GM19023 (cell line): ENCODE results near the gene OGFOD1.
"Not testable (repeated sequence)": the region's sequence is repeated elsewhere in the genome, so short reads cannot be mapped to it uniquely, and the experiment has no call there.

Experiments used
- ATAC-seq: cut with Tn5 transposase; IDR thresholded peaks from one replicate; pipeline ENCODE4 v1.9.1; 2021; ENCODE audit warnings: mild to moderate bottlenecking, moderate library complexity; ENCODE audit not compliant: unreplicated experiment

Gene OGFOD1

DNA sequence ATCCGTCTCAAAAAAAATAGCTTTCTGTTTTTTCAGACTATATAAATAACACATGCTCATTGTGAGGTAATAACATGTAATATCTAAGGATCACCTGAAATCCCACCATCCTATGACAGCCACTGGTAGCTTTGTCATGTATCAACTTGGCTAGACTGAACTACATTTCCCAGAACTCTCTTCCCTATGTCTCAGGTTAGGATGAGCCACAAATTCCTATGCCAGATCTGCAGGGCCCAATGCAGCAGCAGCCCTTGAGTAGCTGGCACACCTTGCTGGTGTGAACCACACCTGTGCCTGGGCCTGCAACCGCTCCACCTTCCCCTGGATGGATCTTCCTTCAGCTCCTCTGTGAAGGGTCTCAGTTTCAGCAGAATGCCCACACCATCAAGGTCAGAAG, 28.1 kb downstream of the OGFOD1 start:
- ATAC-seq: no peak

DNA sequence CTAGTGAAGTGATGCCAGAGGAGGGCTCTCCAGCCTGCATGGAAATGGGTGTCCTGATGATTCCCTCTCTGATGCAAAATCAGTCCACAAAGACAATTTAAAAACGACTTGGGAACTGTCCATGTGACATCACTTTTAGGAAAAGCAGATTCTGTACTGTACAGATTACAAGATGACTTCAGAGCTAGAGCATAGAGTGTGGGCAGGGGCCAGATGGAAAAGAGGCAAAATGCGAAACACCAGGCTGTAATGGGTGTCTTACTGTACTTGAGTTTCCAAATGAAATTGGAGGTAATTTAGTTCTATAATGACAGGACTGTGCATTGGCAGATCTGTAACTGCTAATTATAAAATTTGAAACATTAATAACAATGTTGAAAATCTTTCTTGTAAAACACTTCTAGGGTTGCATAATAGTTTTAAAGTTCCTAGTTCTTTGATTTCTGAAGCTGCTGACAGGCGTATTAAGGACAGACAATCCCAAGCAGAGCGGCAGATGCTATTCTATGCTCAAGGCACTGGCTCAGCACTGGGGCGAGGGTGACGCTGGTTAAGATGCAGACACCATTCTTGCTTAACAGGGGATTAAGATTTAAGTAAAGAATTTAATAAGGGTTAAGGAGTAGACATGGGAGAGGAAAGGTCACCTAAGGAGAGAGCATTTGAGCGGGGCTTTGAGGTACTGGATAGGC, 29.6 kb downstream of the OGFOD1 start:
- no peak for ATAC-seq

DNA sequence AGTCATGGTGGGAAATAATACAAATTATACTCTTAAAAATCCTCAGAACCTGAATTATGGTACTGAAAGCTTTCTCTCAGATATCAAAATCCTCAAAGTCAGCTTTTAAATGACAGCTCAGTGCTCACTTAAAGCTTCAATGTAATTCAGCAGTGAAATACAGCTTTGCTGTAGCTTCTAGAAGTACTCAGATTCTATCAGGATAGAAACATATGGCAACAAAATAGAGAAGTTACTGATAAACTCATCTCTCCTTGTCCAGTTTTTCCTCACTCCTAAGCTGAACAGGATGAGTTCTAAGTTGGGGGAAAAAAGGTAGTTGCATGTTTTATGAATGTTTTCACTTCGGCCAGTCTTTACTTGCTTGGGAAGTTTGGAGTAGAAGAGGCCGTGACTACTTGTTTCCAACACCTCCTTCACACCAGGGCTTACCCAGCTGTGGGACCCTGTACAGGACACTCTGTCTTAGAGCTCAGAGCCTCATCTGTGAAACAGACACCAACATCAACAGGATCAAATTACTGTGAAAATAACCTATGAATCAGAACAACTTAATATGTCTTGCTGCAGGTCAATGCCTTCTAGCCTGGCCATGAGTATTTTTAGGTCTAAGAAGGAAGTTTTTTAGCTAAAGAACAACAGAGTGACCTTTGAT, 30.2 kb downstream of the OGFOD1 start:
- no peak for ATAC-seq

DNA sequence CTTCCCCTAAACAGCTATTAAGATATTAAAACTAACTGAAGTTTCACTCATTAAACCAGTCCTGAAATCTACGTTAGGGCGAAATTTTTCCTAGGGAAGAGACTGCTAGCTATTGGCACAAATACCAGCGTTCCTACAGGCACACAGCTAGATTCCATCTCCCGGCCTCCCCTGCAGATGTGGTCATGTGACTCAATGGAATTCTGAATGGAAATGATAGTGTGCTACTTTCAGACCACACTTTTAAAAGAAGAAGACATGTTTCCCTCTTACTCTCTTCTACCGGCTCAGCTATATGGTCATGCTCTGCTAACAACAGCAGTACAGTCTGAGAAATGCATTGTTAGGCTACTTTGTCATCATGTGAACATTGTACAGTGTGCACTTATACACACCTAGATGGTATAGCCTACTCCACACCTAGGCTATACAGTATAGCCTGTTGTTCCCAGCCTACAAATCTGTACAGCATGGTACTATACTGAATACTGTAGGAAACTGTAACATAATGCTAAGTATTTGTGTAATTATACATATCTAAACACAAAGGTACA, 31.4 kb downstream of the OGFOD1 start:
- no peak for ATAC-seq

DNA sequence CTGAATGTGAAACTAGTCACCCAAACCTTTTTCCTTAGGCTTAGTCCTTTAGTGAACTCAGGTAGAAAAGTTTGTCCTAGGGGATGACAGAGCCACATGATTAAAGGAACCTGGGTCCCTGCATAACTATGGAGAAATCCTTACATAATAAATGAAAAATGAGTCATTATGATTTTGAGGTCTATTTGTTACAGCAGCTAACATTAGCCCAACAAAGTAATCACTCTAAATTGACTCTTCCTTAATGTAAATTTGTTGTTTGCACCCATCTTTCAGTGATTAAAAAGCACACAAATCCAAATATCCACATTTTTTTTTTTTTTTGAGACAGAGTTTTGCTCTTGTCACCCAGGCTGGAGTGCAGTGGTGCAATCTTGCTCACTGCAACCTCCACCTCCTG, 32.0 kb downstream of the OGFOD1 start:
- ATAC-seq: no peak

DNA sequence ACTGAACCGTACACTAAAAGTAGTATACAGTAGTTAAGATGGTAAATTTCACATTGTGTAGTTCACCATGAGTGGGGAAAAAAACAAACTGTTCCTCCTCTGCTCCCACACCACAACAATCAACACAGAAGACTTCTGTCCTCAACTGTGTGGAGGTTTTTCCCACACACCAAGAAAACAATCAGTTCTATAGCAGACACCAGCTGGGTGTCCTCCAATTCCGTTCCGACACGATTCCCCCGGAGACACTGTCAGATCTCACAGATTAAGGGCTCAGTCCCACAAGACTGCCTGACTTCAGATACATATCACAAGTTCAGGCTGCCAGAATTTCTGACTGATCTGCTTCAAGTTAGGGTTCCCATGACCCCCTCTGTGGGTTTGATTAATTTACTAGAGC, 36.7 kb downstream of the OGFOD1 start:
- no peak for ATAC-seq

DNA sequence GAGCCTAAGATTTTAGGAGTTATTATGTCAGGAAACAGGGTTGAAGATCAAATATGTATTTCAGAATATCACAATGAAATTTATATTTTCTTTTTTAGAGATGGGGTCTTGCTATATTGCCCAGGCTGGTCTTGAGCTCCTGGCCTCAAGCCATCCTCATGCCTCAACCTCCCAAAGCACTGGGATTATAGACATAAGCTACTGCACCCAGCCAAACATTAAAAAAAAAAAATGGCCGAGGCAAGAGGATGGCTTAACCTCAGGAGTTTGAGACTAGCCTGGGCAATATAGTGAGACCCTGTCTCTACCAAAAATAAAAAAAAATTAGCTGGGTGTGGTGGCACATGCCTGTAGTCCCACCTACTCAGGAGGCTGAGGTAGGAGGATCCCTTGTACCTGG, 37.5 kb downstream of the OGFOD1 start:
- ATAC-seq: not testable (repeated sequence)

DNA sequence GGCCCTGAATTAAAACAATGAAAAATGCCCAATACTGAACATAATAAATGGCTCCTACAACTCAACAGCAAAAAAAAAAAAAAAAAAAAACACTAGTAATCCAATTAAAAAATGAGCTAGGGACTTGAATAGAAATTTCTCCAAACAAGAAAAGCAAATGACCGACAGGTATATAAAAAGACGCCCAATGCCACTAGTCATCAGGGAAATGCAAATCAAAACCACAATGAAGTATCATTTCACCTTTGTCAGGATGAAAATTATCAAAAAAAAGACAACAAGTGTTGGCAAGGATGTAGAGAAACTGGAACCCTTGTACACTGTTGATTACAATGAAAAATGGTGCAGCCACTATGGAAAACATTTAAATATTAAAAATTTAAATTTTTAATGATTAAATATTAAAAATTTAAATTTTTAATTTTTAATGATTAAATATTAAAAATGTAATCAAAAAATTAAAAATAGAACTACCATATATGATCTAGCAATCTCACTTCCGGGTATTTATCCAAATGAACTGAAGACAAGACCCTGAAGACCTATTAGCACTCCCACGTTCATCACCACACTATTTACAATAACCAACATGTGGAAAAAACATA, 40.4 kb downstream of the OGFOD1 start:
- no peak for ATAC-seq

DNA sequence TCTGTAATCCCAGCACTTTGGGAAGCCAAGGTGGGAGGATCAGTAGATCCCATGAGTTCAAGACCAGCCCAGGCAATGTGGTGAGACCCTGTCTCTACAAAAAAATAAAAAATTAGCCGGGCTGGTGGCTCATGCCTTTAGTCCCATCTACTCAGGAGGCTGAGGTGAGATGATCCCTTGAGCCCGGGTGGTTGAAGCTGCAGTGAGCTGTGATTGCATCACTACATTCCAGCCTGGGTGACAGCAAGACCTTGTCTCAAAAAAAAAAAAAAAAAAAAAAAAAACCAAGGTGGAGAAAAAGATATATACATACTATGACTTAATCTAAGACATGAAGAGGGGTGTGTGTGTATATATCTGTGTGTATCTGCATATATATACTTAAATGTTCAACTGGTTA, 41.8 kb downstream of the OGFOD1 start:
- ATAC-seq: no peak

DNA sequence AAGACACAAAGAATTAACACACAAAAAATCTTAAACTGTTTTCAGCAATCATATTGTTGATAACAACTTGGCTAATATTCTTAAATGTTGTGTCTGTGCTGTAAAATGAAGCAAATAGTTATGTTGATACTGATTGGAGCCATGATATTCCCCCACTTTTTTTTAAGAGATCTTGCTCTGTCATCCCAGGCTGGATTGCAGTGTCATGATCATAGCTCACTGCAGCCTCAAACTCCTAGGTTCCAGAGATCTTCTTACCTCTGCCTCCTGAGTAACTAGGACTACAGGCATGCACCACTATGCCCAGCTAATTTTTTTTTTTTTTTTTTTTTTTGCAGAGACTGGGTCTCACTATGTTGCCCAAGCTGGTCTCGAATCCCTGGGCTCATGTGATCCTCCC, 42.5 kb downstream of the OGFOD1 start:
- no peak for ATAC-seq

DNA sequence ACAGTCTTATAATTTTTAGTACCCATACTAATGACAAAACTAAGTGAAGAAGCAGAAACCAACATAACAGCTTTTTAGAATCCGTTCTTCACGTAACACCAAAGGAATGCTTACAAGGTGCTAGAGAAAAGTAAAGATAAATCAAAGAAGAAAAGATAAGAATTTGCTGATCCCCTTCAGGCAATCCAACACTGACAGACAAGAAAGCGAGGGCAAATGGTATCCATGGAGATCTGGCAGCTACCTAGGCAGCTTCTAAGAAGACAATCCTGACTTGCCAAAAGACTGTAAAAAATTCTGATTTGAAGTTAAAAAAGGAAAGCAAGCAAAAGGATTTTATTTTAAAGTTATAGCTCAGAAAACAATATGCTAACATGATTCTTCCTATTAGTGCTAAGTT, 53.8 kb downstream of the OGFOD1 start:
- ATAC-seq: no peak

DNA sequence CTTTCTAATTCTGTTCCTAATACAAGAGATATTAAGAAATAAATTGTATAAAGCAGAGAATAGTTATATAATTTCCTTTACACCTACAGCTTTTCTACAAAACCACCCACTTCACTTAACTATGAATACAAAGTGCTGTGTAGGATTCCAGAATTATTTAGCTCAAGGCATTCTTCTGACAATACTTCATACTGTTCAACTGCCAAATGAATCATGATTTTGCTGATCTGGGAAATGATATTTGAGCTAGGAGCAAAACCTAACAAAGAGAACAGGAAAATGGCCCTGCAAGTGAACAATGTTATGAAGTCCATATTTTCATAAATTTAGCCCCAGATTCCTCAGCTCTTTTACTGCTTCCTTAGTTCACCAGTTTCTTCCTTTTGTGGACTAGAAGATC, 55.6 kb downstream of the OGFOD1 start:
- no peak for ATAC-seq

DNA sequence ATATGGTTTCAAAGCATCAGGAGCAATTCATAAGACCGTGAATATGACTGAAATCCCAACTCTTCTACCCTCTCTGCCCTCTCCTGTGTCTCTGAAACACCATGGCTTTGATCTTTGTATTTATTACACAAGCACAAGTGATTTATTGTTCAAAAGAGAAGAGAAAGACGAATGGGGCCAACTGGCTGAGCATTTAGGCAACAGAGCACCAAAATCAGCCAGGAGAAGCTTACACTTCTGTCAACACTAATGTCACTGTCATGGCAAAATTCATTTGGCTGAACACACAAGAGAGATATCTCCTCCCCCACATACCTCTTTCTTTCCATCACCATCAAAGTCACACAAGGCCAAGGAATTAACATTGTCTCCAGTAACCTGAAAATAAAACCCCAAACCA, 59.2 kb downstream of the OGFOD1 start:
- no peak for ATAC-seq

DNA sequence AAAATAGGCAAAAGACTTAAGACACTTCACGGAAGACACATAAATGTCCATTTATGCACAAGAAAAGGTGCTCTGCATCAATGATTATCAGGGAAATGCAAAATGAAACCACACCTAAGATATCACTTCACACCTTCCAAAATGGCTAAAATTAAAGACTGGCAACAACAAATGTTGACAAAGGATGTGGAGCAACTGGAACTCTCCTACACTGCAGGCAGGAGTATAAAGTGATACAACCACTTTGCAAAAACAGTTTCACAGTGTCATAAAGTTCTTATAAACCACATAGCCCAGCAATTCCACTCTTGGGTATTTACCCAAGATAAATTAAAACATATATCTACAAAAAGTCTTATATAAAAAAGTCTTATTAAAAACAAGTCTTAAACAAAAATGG, 60.7 kb downstream of the OGFOD1 start:
- no peak for ATAC-seq

DNA sequence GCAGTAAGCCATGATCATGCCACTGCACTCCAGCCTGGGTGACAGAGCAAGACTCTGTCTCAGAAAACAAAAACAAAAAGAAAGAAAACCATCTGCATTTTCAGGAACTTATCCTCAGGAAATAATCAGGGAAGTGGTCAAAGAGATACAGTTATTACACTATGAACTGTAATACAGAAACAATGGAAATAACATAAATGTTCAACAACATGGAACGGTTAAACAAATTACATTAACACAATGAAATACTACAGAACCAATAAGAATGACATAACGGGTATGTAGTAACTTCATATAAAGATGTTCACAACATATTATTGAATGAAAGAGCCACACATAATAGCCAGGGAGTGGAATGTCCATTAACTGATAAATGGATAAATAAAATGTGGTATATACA, 61.7 kb downstream of the OGFOD1 start:
- no peak for ATAC-seq

DNA sequence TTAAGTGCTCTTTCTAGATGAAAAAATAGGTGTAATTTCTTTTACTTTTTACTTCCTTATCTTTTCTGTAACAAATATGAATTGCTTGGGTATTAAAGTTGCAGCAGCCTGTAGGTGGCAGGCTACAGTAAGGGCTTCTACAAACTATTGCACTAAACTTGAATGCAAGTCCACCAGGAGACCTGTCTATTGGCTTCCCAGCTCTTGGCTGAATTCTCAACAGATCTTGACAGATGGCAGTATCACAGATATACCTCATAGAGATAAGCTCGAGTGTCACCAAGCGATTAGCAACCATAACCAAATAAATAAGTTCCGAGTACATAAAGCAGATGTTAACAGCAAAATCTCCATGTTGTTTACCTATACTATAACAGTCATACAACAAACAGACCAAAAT, 62.6 kb downstream of the OGFOD1 start:
- ATAC-seq: no peak

DNA sequence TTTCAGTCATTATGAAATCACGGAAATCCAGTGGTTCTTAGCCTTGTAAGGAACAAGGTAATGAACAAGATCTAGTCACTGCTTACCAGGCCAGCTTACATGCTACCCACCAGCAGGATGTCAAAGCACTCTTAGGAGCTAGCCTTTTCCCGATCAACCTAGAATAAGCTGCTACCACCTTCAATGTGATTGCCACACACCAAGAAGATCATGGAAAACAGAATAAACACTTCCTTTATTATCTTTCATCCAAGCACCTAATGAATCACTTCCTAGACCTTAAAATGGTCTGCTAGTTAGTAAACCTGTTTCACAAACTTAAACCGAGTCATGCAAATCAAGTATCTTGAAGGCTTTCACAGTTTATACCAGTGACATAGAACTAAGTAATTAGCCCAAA, 63.5 kb downstream of the OGFOD1 start:
- no peak for ATAC-seq

DNA sequence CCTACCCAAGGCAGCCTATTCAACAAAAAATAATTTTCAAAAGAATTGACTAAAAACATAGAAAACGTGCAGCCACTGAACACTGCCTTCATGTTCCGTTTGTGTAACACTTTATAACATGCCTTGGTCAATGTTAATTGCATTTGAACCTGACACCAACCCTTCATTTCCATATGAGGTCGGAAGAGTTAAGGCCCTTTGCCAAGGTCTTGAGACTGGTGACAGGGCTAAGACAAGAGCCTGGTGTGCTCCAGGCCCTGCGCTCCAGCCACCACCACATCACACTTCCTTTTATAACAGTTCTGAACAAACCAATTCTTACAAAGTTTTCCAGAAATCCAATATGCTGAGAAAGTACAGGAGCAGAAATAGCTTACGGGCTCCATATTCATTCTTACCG, 64.3 kb downstream of the OGFOD1 start:
- no peak for ATAC-seq

DNA sequence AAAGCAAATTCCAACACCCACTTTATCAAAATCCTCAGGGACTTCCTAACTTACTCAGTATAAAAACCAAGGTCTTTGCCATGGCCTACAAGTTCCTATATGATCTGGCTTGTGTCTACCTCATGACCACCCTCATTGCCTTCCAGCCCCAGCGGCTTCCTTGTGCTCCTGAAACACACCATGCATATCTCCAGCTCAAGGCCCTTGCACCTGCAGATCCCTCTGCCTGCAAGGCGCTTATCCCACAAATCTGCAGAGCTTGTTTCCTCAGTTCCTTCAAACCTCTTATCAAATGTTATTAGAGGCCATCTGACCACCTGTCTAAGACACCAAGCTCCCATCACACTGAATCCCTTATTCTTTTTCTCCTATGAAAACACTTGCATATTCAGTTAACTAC, 65.9 kb downstream of the OGFOD1 start:
- no peak for ATAC-seq

DNA sequence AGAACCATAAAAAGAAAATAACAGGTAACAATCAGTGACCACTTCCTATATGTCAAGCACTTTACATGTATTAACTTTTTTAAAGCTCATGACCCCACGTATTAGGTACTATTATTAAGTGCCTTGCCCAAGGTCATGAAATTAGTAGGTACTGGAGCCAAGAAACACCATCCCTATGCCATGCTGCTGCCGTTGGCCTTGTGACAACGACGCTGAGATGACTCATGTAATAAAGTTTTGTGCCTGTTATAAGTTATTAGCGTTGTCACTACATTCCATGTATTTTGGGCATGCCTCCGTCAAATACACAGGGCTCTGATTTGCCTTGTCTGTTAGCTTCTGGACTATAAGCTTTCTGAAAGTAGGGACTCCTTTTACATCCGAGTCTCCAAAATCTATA, 67.1 kb downstream of the OGFOD1 start:
- no peak for ATAC-seq

DNA sequence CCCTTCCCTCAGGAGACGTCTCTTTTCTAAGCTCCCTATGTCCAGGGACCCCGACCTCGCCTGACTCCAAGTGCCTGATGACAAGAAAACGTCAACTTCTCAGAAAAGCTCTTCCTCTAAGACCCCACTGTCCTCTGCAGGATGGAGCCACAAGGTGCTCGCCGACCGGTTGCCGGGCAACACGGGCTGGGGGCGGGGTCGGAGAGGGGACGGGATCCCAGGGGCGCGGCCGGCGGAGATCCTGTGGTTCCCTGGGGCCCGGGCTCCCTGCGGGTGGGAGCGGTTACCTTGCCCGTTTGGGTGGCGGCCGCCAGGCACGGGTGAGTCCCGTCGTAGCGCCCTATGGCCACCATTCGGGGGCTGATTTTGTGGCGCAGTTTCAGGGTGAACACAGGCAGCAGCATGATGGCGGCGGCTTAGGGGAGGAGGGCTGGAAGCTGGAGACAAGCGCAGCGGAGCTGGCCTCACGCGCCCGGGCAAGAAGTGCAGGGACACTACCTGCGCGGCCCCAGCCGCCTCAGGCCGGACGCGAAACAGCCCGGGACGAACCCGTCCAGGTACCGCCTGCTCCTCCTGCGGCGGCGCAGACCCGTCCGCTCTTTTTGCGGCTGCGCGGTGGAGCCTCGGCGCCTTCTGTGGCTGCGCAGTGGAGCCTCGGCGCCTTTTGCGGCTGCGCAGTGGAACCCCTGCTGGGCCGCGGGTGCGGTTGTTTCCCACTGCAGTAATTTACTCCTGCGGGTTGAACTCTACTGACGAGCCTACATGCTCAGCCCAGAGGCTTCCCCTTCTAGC, 68.3 kb downstream of the OGFOD1 start, which contains the start of gene BBS2:
TSS of gene BBS2 (minus strand) at position 566 of the 792 bp plus-strand sequence. CDS start at position 404, 162 bp downstream.
- ATAC-seq: peak; percentile 84
